SK-N-SH (cell line): ENCODE results near the gene ZC3H13. TPM values are rescaled to one million over a fixed set of nuclear protein-coding genes. Genes with fewer than 3 reads are reported as not detected.

Experiments
- CTCF ChIA-PET: fragments of 300-600, 350-600 bp; formaldehyde crosslinking; extraction: SDS; loops from one replicate; lab custom pipeline; 2021; lab: Yijun Ruan, JAX
- POLR2A ChIA-PET: fragments of 350-600 bp; sonication (Branson Sonifier 250); formaldehyde crosslinking; extraction: SDS; loops from one replicate; lab custom pipeline; 2020; ENCODE audit warnings: antibody characterized with exemption, inconsistent platforms; lab: Yijun Ruan, JAX
- DNase-seq: peaks from one replicate; pipeline ENCODE4 v3.0.0; 2012
- H2AFZ ChIP-seq: fragments of 200-600 bp; sonication (generic); 2 replicates; pipeline ENCODE4 v1.8.1; 2016; ENCODE audit warnings: antibody characterized with exemption, mild to moderate bottlenecking, low read depth
- H3F3A ChIP-seq: fragments of 200-600 bp; sonication (generic); replicated peaks from 2 replicates; pipeline ENCODE3; 2016; ENCODE audit warnings: antibody characterized with exemption, mild to moderate bottlenecking; ENCODE audit not compliant: insufficient read depth
- H3K27ac ChIP-seq, 2 experiments: fragments of 200-500 bp in 1 of 2; fragments of 200-600 bp in 1 of 2; sonication (Bioruptor generic) in 1 of 2; sonication (generic), shearing (Covaris generic) in 1 of 2; 2 replicates each; pipeline versions ENCODE4 v1.5.1 to v1.6.1; 2014 to 2016; ENCODE audit warnings: low read depth in 2 of 2, inconsistent platforms in 1 of 2, low read length in 1 of 2, mild to moderate bottlenecking in 1 of 2, mixed read lengths in 1 of 2
- H3K27me3 ChIP-seq: fragments of 200-600 bp; sonication (generic), shearing (Covaris generic); 2 replicates; pipeline ENCODE4 v1.6.1; 2016; ENCODE audit warnings: mixed run types; ENCODE audit not compliant: insufficient read depth
- H3K36me3 ChIP-seq, 2 experiments: fragments of 200-500 bp in 1 of 2; fragments of 200-600 bp in 1 of 2; sonication (Bioruptor generic) in 1 of 2; sonication (generic) in 1 of 2; replicated peaks in 1 of 2; 2 replicates each; pipeline versions ENCODE3 to v1.5.1; 2014 to 2016; ENCODE audit warnings: low read length in 1 of 2, mild to moderate bottlenecking in 1 of 2; ENCODE audit not compliant: insufficient read depth in 2 of 2, control insufficient read depth in 1 of 2
- H3K4me1 ChIP-seq, 2 experiments: fragments of 200-500 bp in 1 of 2; fragments of 200-600 bp in 1 of 2; sonication (Bioruptor generic) in 1 of 2; sonication (generic), shearing (Covaris generic) in 1 of 2; 2 replicates each; pipeline versions ENCODE4 v1.5.1 to v1.6.1; 2014 to 2016; ENCODE audit warnings: low read depth in 1 of 2, low read length in 1 of 2, mixed run types in 1 of 2; ENCODE audit not compliant: insufficient read depth in 2 of 2, control insufficient read depth in 1 of 2
- H3K4me2 ChIP-seq: fragments of 200-600 bp; sonication (generic), shearing (Covaris generic); 2 replicates; pipeline ENCODE4 v1.6.1; 2017; ENCODE audit warnings: mixed run types
- H3K4me3 ChIP-seq, 2 experiments: fragments of 200-500 bp in 1 of 2; fragments of 200-600 bp in 1 of 2; sonication (Bioruptor generic) in 1 of 2; sonication (generic), shearing (Covaris generic) in 1 of 2; 2 replicates each; pipeline versions ENCODE4 v1.5.1 to v1.8.1; 2014 to 2016; ENCODE audit warnings: low read depth in 2 of 2, inconsistent platforms in 1 of 2, low read length in 1 of 2, mild to moderate bottlenecking in 1 of 2, mixed read lengths in 1 of 2, moderate library complexity in 1 of 2
- H3K79me2 ChIP-seq: fragments of 200-600 bp; sonication (generic); 2 replicates; pipeline ENCODE4 v1.8.1; 2017; ENCODE audit warnings: mild to moderate bottlenecking; ENCODE audit not compliant: insufficient read depth
- H3K9ac ChIP-seq: fragments of 200-600 bp; sonication (generic); 2 replicates; pipeline ENCODE4 v1.6.1; 2017; ENCODE audit warnings: mixed run types
- H3K9me2 ChIP-seq: fragments of 200-600 bp; sonication (generic); 2 replicates; pipeline ENCODE4 v1.6.1; 2017; ENCODE audit warnings: mixed run types
- H3K9me3 ChIP-seq: fragments of 200-600 bp; sonication (generic); 2 replicates; pipeline ENCODE4 v1.6.1; 2017; ENCODE audit warnings: mixed run types, mild to moderate bottlenecking, moderate library complexity
- H4K20me1 ChIP-seq: fragments of 200-600 bp; sonication (generic); 2 replicates; pipeline ENCODE4 v1.6.1; 2017; ENCODE audit warnings: mild to moderate bottlenecking, mixed run types; ENCODE audit not compliant: insufficient read depth
- CHD2 ChIP-seq: fragments of 150-350 bp; IDR thresholded peaks from 2 replicates; pipeline ENCODE4 v1.6.1; 2018; ENCODE audit warnings: low read length; ENCODE audit not compliant: partially characterized antibody
- EP300 ChIP-seq, 2 experiments: IDR thresholded peaks; 2 replicates each; pipeline versions ENCODE4 v1.4.0 to v1.6.1; 2012; ENCODE audit warnings: borderline replicate concordance in 1 of 2, low read depth in 1 of 2, low read length in 1 of 2
- EZH2phosphoT487 ChIP-seq: fragments of 200-600 bp; sonication (generic); IDR thresholded peaks from 2 replicates; pipeline ENCODE4 v1.6.1; 2017; ENCODE audit warnings: low read depth, mixed run types, mild to moderate bottlenecking, antibody characterized with exemption, moderate library complexity, borderline replicate concordance
- FOSL2 ChIP-seq: IDR thresholded peaks from 2 replicates; pipeline ENCODE4 v1.4.0; 2012; ENCODE audit warnings: low read depth, mild to moderate bottlenecking, moderate library complexity, borderline replicate concordance
- FOXJ3 ChIP-seq: sonication (generic); formaldehyde crosslinking; IDR thresholded peaks from 2 replicates; pipeline ENCODE4 v1.5.1; 2020; ENCODE audit warnings: mild to moderate bottlenecking, missing genetic modification reagents
- GABPA ChIP-seq: IDR thresholded peaks from 2 replicates; pipeline ENCODE4 v1.4.0; 2012; ENCODE audit warnings: low read depth, mild to moderate bottlenecking
- GATA2 ChIP-seq: sonication (generic); formaldehyde crosslinking; IDR thresholded peaks from 2 replicates; pipeline ENCODE4 v1.5.0; 2020; ENCODE audit warnings: mild to moderate bottlenecking, missing genetic modification reagents
- NRF1 ChIP-seq: IDR thresholded peaks from 2 replicates; pipeline ENCODE4 v1.6.1; 2012; ENCODE audit warnings: low read depth, mild to moderate bottlenecking, low read length
- RFX5 ChIP-seq: IDR thresholded peaks from 2 replicates; pipeline ENCODE4 v1.6.1; 2012; ENCODE audit warnings: mild to moderate bottlenecking, improper control_type of control experiment, low read length
- RXRA ChIP-seq: IDR thresholded peaks from 2 replicates; pipeline ENCODE4 v1.4.0; 2012; ENCODE audit warnings: low read depth, mild to moderate bottlenecking, borderline replicate concordance
- SIN3A ChIP-seq: IDR thresholded peaks from 2 replicates; pipeline ENCODE4 v1.6.1; 2012; ENCODE audit warnings: low read depth, mild to moderate bottlenecking, low read length, moderate library complexity, borderline replicate concordance
- SMC3 ChIP-seq: IDR thresholded peaks from 2 replicates; pipeline ENCODE4 v1.6.1; 2012; ENCODE audit warnings: low read depth, low read length, improper control_type of control experiment
- TAF1 ChIP-seq: IDR thresholded peaks from 2 replicates; pipeline ENCODE4 v1.6.1; 2012; ENCODE audit warnings: low read depth, mild to moderate bottlenecking, low read length, moderate library complexity, borderline replicate concordance
- TEAD4 ChIP-seq: IDR thresholded peaks from 2 replicates; pipeline ENCODE4 v1.4.0; 2012; ENCODE audit warnings: mild to moderate bottlenecking, borderline replicate concordance; ENCODE audit not compliant: insufficient read depth
- WGBS: methylation state at CpG from one replicate; pipeline ENCODE4 v1.1.6; 2017; ENCODE audit warnings: low lambda C conversion rate; 5-methylcytosine and 5-hydroxymethylcytosine counted together
- polyA plus RNA-seq, 3 experiments: library from polyadenylated mRNA; depleted of rRNA; stranded (reverse); fragments of >200 nt; gene quantifications; 2 replicates each; pipeline ENCODE4 v1.2.3, GENCODE V29; 2012
- TF ChIP-seq, protein P1 (sequence below): IDR thresholded peaks from 2 replicates; pipeline ENCODE4 v1.4.0; 2012; ENCODE audit warnings: low read depth
- TF ChIP-seq, protein P2 (sequence below): fragments of 150-350 bp; IDR thresholded peaks from 2 replicates; pipeline ENCODE4 v1.6.1; 2016; ENCODE audit warnings: mild to moderate bottlenecking, low read depth, low read length
- TF ChIP-seq, protein P3 (sequence below): IDR thresholded peaks from 2 replicates; pipeline ENCODE4; 2012

Gene ZC3H13
- polyA plus RNA-seq, 1 of the 3 experiments (the other 2 are of a cell fraction): 4.4 TPM

DNA sequence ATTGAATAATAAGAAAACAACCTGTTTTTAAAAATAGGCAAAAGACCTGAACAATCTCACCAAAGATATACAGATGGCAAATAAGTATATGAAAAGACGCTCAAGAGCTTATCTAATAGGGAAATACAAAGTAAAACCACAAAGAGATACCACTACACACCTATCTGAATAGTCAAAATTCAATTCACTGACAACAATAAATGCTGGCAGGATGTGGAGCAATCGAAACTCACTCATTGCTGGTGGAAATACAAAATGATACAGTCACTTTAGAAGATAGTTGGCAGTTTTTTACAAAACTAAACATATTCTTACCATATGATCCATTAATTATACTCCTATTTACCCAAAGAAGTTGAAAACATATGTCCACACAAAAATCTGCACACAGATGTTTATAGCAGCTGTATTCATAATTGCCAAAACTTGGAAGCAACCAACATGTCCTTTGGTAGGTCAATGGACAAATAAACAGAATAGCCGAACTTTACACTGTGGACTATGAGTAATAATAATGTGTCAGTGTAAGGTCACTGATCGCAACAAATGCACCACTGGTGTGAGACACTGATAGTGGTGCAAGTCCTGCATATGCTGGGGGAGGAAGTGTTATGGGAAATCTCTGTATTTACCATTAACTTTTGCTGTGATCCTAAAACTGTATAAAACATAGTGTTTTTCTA lies 20.8 kb downstream of the ZC3H13 start:
- no peak overlapping the region for H3K27ac ChIP-seq
- H3F3A ChIP-seq: no peaks in the 10 kb centered on the region
- no peak overlapping the region; a peak in 1 of 4 replicates for H3K4me3 ChIP-seq
- no peak overlapping the region for H2AFZ ChIP-seq
- peaks cover 79% of the 10 kb centered on the region for H3K79me2 ChIP-seq
- H4K20me1 ChIP-seq: no peaks in the 10 kb centered on the region
- peaks cover 44 to 65% of the 10 kb centered on the region in 2 experiments for H3K36me3 ChIP-seq
- POLR2A ChIA-PET: no interaction called here
- H3K9ac ChIP-seq: no peak overlapping the region
- no peaks in the 10 kb centered on the region for H3K4me1 ChIP-seq
- no peaks in the 10 kb centered on the region for H3K9me2 ChIP-seq
- H3K4me2 ChIP-seq: no peak overlapping the region
- 95% methylated on average over 4 of the region's 4 CpGs for WGBS
- H3K27me3 ChIP-seq: no peaks in the 10 kb centered on the region
- peaks cover 12% of the 10 kb centered on the region for H3K9me3 ChIP-seq
- CTCF ChIA-PET: interaction anchor here (1.5 kb wide), 1 partner anchor 11 kb away, joined by 3 read pairs; no protein-coding TSS in a partner anchor
- no peak for TF ChIP-seq RFX5
- TF ChIP-seq, protein P1, sequence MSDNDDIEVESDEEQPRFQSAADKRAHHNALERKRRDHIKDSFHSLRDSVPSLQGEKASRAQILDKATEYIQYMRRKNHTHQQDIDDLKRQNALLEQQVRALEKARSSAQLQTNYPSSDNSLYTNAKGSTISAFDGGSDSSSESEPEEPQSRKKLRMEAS: no peak
- no peak for TF ChIP-seq RXRA
- TF ChIP-seq GABPA: no peak
- TF ChIP-seq, all 33 proteins: peak for 0
- no peak for DNase-seq

DNA sequence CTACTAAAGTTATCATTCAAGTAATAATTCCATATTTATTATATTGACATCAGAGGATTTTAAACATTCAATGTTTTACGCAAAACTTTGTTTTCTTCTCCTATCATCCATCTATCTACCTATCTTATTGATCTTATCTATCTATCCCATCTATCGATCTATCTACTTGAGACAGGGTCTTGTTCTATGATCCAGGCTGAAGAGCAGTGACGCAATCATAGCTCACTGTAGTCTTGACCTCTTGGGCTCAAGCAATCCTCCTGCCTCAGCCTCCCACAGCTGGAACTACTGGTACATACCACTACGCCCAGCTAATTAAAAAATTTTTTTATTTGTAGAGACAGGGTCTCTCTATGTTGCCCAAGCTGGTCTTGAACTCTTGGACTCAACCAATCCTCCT lies 27.4 kb downstream of the ZC3H13 start:
- no peak overlapping the region for H3K4me2 ChIP-seq
- H3K4me3 ChIP-seq: no peak overlapping the region
- H3K9me3 ChIP-seq: peaks cover 4% of the 10 kb centered on the region; the same call in 1 of the 2 replicates
- no peak overlapping the region for H3K9ac ChIP-seq
- CTCF ChIA-PET: interaction anchor here (1.3 to 1.8 kb wide), 2 partner anchors 15 to 552 kb away, joined by 3 to 6 read pairs; no protein-coding TSS in a partner anchor
- peaks cover 42 to 43% of the 10 kb centered on the region in 2 experiments for H3K36me3 ChIP-seq
- 97% methylated on average over 4 of the region's 4 CpGs for WGBS
- no peak for DNase-seq
- H3K79me2 ChIP-seq: peaks cover 61% of the 10 kb centered on the region
- H3K27ac ChIP-seq: no peak overlapping the region
- H3K4me1 ChIP-seq: peaks cover 0 to 7% of the 10 kb centered on the region in 2 experiments; a peak in 2 of 4 replicates
- POLR2A ChIA-PET: interaction anchor here (0.7 kb wide), 1 partner anchor 111 kb away, joined by 3 read pairs; no protein-coding TSS in a partner anchor
- no peak overlapping the region for H2AFZ ChIP-seq
- no peak for TF ChIP-seq CHD2
- no peak for TF ChIP-seq SMC3
- TF ChIP-seq GATA2 (CRISPR knock-in tag): no peak
- no peak for TF ChIP-seq RFX5
- TF ChIP-seq TAF1: no peak
- no peak for TF ChIP-seq EP300 (IDR thresholded peaks at IDR 0.05; ENCODE audit: borderline replicate concordance in 1 of 2, low read depth in 1 of 2, low read length in 1 of 2)
- TF ChIP-seq, all 33 proteins: peak for 0
- Histone ChIP-seq H3K9me2 (no peaks in the 10 kb centered on the region), H3F3A (peaks cover 6% of the 10 kb centered on the region), H4K20me1 (peaks cover 4% of the 10 kb centered on the region), H3K27me3 (no peaks in the 10 kb centered on the region)

DNA sequence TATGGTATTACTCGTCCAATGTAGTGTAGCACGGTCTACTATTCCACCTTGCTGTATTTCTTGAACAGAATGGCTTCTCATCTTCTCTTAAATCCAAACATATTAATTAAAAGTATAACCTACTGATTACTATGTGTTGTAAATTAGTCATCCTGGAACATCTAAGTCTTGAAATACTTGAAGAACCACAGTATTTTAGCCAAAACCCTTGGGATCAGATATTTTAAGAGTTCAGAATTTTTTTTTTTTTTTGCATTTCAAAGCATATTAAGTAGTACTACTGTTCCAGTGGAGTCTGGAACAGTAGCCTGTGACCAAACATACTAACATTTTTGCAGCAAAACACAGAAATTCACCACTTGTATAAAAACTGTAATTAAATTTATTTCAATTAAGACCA lies 30.1 kb downstream of the ZC3H13 start:
- no peaks in the 10 kb centered on the region for H3K27me3 ChIP-seq
- no peaks in the 10 kb centered on the region for H3K9me2 ChIP-seq
- H3K9ac ChIP-seq: no peak overlapping the region
- peaks cover 36% of the 10 kb centered on the region for H3K79me2 ChIP-seq
- DNase-seq: no peak
- H3K4me3 ChIP-seq: no peak overlapping the region
- H4K20me1 ChIP-seq: peaks cover 4% of the 10 kb centered on the region
- H2AFZ ChIP-seq: no peak overlapping the region
- peaks cover 44 to 55% of the 10 kb centered on the region in 2 experiments for H3K36me3 ChIP-seq
- peaks cover 0 to 7% of the 10 kb centered on the region in 2 experiments; a peak in 2 of 4 replicates for H3K4me1 ChIP-seq
- H3K4me2 ChIP-seq: no peak overlapping the region
- H3K9me3 ChIP-seq: no peaks in the 10 kb centered on the region
- WGBS: 94% methylated on average over 2 of the region's 2 CpGs
- ChIA-PET POLR2A (no interaction called here), CTCF (interaction anchor here (1.5 kb wide), 1 partner anchor 399 kb away, joined by 5 read pairs; no protein-coding TSS in a partner anchor)
- no peak overlapping the region for H3K27ac ChIP-seq
- peaks cover 6% of the 10 kb centered on the region for H3F3A ChIP-seq
- TF ChIP-seq NRF1: no peak
- TF ChIP-seq FOSL2: no peak
- TF ChIP-seq, protein P1: no peak
- TF ChIP-seq, protein P2, sequence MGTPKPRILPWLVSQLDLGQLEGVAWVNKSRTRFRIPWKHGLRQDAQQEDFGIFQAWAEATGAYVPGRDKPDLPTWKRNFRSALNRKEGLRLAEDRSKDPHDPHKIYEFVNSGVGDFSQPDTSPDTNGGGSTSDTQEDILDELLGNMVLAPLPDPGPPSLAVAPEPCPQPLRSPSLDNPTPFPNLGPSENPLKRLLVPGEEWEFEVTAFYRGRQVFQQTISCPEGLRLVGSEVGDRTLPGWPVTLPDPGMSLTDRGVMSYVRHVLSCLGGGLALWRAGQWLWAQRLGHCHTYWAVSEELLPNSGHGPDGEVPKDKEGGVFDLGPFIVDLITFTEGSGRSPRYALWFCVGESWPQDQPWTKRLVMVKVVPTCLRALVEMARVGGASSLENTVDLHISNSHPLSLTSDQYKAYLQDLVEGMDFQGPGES: no peak
- TF ChIP-seq RFX5: no peak
- TF ChIP-seq, protein P3, sequence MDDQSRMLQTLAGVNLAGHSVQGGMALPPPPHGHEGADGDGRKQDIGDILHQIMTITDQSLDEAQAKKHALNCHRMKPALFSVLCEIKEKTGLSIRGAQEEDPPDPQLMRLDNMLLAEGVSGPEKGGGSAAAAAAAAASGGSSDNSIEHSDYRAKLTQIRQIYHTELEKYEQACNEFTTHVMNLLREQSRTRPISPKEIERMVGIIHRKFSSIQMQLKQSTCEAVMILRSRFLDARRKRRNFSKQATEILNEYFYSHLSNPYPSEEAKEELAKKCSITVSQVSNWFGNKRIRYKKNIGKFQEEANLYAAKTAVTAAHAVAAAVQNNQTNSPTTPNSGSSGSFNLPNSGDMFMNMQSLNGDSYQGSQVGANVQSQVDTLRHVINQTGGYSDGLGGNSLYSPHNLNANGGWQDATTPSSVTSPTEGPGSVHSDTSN: no peak
- TF ChIP-seq RXRA: no peak
- no peak for TF ChIP-seq EP300 (IDR thresholded peaks at IDR 0.05; ENCODE audit: borderline replicate concordance in 1 of 2, low read depth in 1 of 2, low read length in 1 of 2)
- TF ChIP-seq FOXJ3 (CRISPR knock-in tag): no peak
- no peak for TF ChIP-seq EZH2phosphoT487
- TF ChIP-seq SMC3: no peak
- TF ChIP-seq SIN3A: no peak
- TF ChIP-seq TEAD4: no peak
